ENCODE measurements around the gene CFAP299. TPM values are rescaled to one million over a fixed set of nuclear protein-coding genes. Genes with fewer than 3 reads are reported as not detected.

Gene CFAP299
- total and polyA plus RNA-seq, 2 of the 8 experiments (the other 6 are each of a cell fraction or from before 2014, with no cell fraction given): not detected

DNA sequence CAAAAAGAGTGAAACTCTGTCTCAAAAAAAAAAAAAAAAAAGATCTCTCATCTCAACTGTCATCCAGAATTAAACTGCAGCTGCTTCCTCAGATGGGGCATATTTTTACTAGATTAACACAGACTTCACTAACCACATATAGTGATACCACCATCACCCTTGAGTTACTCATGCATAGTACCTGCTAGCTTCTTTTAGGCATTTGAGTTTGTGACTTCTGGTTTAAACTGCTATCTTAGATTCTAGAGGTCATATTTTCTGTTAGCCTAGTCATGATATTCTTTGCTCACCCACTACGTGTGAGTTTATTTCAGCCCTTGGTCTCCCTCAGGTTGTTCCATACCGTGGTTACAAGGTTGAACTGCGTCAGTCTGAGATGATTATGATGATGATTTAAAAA lies 540.1 kb downstream of the CFAP299 start:
- no peak overlapping the region for H3K56ac ChIP-seq (replicated peaks; ENCODE audit: insufficient read length, low read depth, low read length)
- no peaks in the 10 kb centered on the region for H3K4me1 ChIP-seq (replicated peaks in 1 of 4; ENCODE audit: control insufficient read depth in 3 of 4, insufficient read depth in 4 of 4, low read length in 3 of 4)
- H3K79me1 ChIP-seq (ENCODE audit: low read depth, low read length): no peaks in the 10 kb centered on the region
- H3K9ac ChIP-seq (replicated peaks in 1 of 4; ENCODE audit: extremely low read depth in 1 of 4, low read depth in 3 of 4, low read length in 3 of 4): no peak overlapping the region
- H2AK5ac ChIP-seq (ENCODE audit: low read depth, low read length): no peak overlapping the region
- H3K9me3 ChIP-seq (ENCODE audit: insufficient read depth in 2 of 2, low read depth in 1 of 2, low read length in 1 of 2): no peaks in the 10 kb centered on the region
- no peak overlapping the region for H2BK20ac ChIP-seq (ENCODE audit: low read length)
- no peaks in the 10 kb centered on the region; the same call in 1 of the 2 replicates for H3K23me2 ChIP-seq (ENCODE audit: low read depth, low read length)
- no peak overlapping the region for H4K8ac ChIP-seq (ENCODE audit: extremely low read depth, insufficient read depth, low read length)
- H4K20me1 ChIP-seq (replicated peaks in 1 of 2; ENCODE audit: control insufficient read depth in 1 of 2, insufficient read depth in 2 of 2, low read length in 2 of 2): no peaks in the 10 kb centered on the region
- DNase-seq (ENCODE audit: low read depth in 1 of 2, low spot score in 2 of 2): no peak
- H3K23ac ChIP-seq (ENCODE audit: insufficient read length): no peak overlapping the region
- H2BK12ac ChIP-seq (ENCODE audit: low read depth, low read length): no peak overlapping the region
- no peaks in the 10 kb centered on the region for H3K27me3 ChIP-seq (replicated peaks in 1 of 4; ENCODE audit: control insufficient read depth in 3 of 4, extremely low read depth in 1 of 4, insufficient read depth in 3 of 4, low read length in 3 of 4)
- no peak overlapping the region for H4K5ac ChIP-seq (ENCODE audit: insufficient read length, low read depth, low read length)
- H3K4ac ChIP-seq (replicated peaks; ENCODE audit: insufficient read length, low read depth, low read length): no peak overlapping the region
- no peak overlapping the region for H2BK120ac ChIP-seq (replicated peaks; ENCODE audit: low read depth, low read length)
- H2AFZ ChIP-seq (ENCODE audit: low read length): no peak overlapping the region
- H3K4me3 ChIP-seq (ENCODE audit: extremely low read depth in 1 of 4, insufficient read depth in 2 of 4, low read depth in 3 of 4, low read length in 4 of 4): no peak overlapping the region
- H3K18ac ChIP-seq (ENCODE audit: extremely low read depth, low read length): no peak overlapping the region
- H3K14ac ChIP-seq (ENCODE audit: insufficient read length): no peak overlapping the region
- no peak overlapping the region for H3K4me2 ChIP-seq (ENCODE audit: insufficient read depth in 1 of 2, low read depth in 2 of 2, low read length in 2 of 2)
- FAIRE-seq: no peak
- ChIA-PET POLR2A (ENCODE audit: partially characterized antibody) (no interaction called here), CTCF (ENCODE audit: partially characterized antibody) (interaction anchor here (0.7 kb wide), 1 partner anchor 33 kb away, joined by 5 read pairs; no protein-coding TSS in a partner anchor)
- H4K91ac ChIP-seq (replicated peaks; ENCODE audit: insufficient read length, low read length): no peak overlapping the region
- no peaks in the 10 kb centered on the region for H3K36me3 ChIP-seq (ENCODE audit: control insufficient read depth in 2 of 4, insufficient read depth in 4 of 4, low read length in 3 of 4)
- H3K27ac ChIP-seq (ENCODE audit: low read depth, low read length): no peak overlapping the region
- 97% methylated on average over 3 of the region's 3 CpGs; no CpG with 5 or more reads in 1 of the 2 experiments for WGBS, 2 experiments (ENCODE audit: extremely low coverage in 1 of 2, insufficient coverage in 1 of 2, insufficient read length in 1 of 2, insufficient replicate concordance in 2 of 2, low coverage in 1 of 2, low lambda C conversion rate in 2 of 2, missing lambda C conversion rate in 1 of 2)
- no peak overlapping the region for H2BK15ac ChIP-seq (ENCODE audit: low read length)
- no peaks in the 10 kb centered on the region for H3K79me2 ChIP-seq (ENCODE audit: control insufficient read depth in 1 of 2, insufficient read depth in 2 of 2, low read length in 2 of 2)
- no peak for TF ChIP-seq RFX5 (IDR thresholded peaks at IDR 0.05; ENCODE audit: borderline replicate concordance, low read depth, low read length)
- no peak overlapping the region for H2BK5ac ChIP-seq (ENCODE audit: low read depth, low read length)
